ENCODE results near the gene DIS3L2. TPM values are rescaled to one million over a fixed set of nuclear protein-coding genes. Genes with fewer than 3 reads are reported as not detected.
A peak's percentile ranks its signal among the peaks of the same experiment; 100 is the strongest.
"Not testable (repeated sequence)": the region's sequence is repeated elsewhere in the genome, so short reads cannot be mapped to it uniquely, and the experiment has no call there.

DIS3L2 gene
- total and polyA plus RNA-seq, 8 donors, result 25.2 to 43.4 (median 36.3) TPM

DNA sequence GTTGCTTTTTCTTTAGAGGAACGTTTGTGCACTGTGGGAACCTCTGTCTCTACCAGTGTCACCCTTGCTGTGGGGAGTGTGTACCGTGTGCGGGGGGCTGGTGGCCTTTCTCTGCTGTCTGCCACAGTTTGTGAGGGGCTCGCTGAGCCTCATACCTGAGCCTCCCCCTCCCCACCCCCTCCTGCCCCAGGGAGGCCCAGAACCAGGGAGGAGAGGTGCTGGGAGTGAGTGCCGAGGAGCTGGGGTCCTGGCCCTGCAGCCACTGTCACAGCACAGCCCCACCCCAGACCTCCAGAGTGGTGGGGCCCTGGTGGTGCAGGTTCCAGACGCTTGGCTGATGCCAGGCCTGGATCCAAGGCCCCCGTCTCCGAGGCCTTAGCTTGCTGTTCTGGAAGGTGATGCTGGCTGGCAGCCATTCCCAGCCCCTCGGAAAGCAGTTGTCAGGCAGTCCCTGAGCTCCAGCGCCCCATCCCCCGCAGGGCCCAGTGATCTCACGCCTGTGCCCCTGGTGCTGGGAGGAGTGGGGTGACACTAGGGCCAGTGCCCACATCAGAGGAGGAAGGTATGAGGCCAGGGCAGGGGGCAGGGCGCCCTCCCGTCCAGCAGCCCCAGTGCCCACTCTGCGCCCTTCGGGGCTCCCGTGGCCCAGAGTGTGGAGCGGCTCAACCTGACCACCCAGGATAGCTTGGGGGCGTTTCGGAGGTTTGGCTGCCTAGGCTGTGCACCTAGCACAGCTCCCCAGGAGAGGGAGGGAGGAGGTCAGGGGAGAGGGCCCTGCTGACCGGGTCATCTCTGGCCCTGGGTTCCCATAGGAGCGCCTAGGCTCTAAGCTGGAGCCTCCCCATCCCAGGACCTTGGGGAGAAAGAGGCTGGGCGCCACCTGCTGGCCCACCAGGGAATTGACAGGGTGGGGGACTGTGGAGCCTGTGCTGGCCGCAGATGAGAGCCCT is 364.1 kb downstream of the DIS3L2 start:
- ATAC-seq (peak; percentile 88), DNase-seq (peak in 3 of 4 donors; percentile 31 to 93 (median 61))
- no peak overlapping the region for H3K27ac ChIP-seq

DNA sequence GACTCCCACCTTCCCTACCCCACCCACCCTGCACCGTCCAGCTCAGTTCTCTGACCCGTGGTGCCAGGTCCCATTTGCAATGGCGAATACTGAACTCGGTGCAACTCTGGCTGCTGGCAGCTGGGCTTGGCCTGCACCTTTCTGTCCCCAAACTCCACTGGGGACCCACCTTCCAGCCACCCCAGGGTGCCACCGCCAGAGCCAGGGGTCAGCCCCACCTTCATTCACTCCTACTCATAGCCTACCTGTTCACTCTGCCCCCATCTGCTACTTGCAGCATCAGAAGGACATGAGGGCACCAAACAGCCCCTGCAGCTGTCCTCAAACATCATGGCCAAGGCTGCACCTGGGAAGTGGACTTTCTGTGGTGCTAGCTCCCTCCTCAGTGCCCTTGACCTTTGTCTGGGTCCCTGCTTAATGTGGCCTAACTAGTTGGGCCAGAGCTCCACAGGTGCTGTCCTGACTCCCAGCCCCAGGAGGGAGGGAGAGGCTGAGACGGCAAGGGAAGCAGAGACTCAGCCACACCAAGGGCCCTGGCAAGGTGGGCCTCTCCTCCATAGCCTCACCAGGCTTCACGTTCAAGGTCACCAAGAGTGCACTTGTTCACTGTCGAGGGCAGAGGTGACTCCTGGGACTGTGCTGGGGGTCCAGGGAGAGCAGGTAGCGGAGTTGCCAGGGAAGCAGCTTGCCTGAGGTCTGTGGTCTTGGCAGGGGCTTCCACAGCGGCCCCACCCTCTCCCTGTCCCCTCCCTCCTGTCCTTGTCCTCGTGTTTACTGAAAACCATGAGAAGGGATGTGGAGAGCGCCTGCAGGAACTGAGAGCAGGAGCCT is 365.0 kb downstream of the DIS3L2 start:
- H3K36me3 ChIP-seq, H3K4me3 ChIP-seq, H3K9me3 ChIP-seq, H3K27me3 ChIP-seq, ATAC-seq, H3K4me1 ChIP-seq, H3K27ac ChIP-seq: not testable (repeated sequence)
- TF ChIP-seq, protein P1, sequence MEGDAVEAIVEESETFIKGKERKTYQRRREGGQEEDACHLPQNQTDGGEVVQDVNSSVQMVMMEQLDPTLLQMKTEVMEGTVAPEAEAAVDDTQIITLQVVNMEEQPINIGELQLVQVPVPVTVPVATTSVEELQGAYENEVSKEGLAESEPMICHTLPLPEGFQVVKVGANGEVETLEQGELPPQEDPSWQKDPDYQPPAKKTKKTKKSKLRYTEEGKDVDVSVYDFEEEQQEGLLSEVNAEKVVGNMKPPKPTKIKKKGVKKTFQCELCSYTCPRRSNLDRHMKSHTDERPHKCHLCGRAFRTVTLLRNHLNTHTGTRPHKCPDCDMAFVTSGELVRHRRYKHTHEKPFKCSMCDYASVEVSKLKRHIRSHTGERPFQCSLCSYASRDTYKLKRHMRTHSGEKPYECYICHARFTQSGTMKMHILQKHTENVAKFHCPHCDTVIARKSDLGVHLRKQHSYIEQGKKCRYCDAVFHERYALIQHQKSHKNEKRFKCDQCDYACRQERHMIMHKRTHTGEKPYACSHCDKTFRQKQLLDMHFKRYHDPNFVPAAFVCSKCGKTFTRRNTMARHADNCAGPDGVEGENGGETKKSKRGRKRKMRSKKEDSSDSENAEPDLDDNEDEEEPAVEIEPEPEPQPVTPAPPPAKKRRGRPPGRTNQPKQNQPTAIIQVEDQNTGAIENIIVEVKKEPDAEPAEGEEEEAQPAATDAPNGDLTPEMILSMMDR (IDR thresholded peaks at IDR 0.05), result peak; percentile 31 to 80
- intact Hi-C loops (cut with DNase I), result loop anchor here (5.0 to 10.0 kb wide), 2 partner anchors 402 to 404 kb away; partner anchors contain the start of gene NPPC (in 1 of the 2)
- peak in 1 of 4 donors; percentile 29 for DNase-seq

More for the DNA sequence above, 364.1 kb downstream of the DIS3L2 start:
- H3K4me1 ChIP-seq, result peaks cover 0 to 3% of the 10 kb centered on the region in 2 donors
- no peaks in the 10 kb centered on the region for H3K36me3 ChIP-seq
- H3K27me3 ChIP-seq, result no peaks in the 10 kb centered on the region
- intact Hi-C loops (cut with DNase I), result loop anchor here (5.0 to 10.0 kb wide), 2 partner anchors 401 to 403 kb away; partner anchors contain the start of gene NPPC (in 1 of the 2)
- TF ChIP-seq, protein P1 (IDR thresholded peaks at IDR 0.05), result peak; percentile 68 to 88
- H3K9me3 ChIP-seq, result no peaks in the 10 kb centered on the region
- no peak overlapping the region for H3K4me3 ChIP-seq

DNA sequence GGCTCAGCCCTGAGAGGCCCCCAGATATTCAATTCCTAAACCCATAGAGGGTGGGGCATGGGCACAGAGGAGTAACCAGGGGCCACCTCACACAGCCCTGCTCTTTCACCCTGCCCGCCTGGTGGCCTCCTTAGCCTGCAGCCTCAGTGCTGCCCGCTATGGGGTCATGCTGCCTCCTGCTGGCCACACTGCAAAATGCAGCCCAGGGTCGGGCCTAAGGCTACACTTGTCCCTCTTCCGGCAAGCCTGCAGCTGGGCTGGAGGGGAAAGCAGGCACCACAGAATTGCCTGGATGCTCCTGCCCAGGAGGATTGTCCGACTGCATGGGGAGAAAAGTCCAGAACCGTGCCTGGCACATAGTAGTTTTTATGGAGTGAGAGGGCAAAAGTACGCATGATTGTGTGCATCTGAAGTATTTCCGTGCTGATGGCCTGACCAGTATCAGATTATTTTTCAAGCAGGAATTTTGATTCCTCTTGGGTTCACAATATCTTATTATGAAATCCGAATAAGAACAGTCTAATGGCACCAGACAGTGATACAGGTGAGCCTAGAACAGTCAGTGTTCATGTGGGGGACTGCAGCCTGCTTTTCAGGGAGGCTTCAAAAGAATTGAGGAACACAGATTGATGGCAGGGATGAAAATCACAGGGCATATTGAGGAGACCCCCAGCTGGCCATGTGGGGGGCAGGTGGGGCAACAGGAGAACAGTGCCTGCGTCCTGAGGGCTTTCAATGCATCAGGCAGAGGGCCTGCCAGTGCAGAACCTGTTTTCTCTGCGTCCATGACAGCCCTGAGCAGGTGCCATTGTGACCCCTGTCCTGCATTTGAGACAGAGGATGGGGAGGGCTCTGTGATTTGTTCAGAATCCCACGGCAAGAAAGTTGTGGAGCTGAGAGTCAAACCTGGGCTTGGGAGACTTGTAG is 365.9 kb downstream of the DIS3L2 start:
- no peak overlapping the region for H3K27ac ChIP-seq
- no peaks in the 10 kb centered on the region for H3K36me3 ChIP-seq
- ATAC-seq (peak; percentile 84), DNase-seq (peak; percentile 17 to 94 (median 66))
- TF ChIP-seq, protein P1 (IDR thresholded peaks at IDR 0.05), result peak; percentile 81 to 89
- H3K27me3 ChIP-seq, result no peaks in the 10 kb centered on the region
- no peaks in the 10 kb centered on the region for H3K9me3 ChIP-seq
- H3K4me1 ChIP-seq, result peaks cover 0 to 3% of the 10 kb centered on the region in 2 donors
- H3K4me3 ChIP-seq, result no peak overlapping the region
- intact Hi-C loops (cut with DNase I), result loop anchor here (5.0 to 10.0 kb wide), 2 partner anchors 403 to 405 kb away; partner anchors contain the start of gene NPPC (in 1 of the 2)

DNA sequence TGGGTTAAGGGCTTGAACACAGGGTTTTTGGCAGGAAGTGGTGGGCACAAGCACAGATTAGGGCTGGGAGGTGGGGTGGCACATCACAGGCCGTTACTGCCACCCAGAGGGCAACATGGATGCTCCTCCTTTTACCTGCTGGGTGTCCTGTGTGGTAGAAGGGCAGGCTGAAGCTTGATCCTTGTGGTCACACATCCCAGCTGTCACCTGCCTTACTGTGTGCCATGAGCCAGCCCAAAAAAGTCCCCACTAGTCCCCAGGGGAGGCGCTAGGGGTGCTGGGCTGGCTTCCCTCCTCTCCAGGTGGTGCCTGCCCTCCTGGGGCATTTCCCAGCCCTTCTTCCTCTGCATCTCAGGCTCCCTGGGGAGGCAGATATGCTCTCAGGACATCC is 366.5 kb downstream of the DIS3L2 start:
- peaks cover 0 to 3% of the 10 kb centered on the region in 2 donors for H3K4me1 ChIP-seq
- DNase-seq (no peak), ATAC-seq (no peak)
- H3K27ac ChIP-seq, result no peak overlapping the region
- H3K9me3 ChIP-seq, result no peaks in the 10 kb centered on the region
- H3K36me3 ChIP-seq, result no peaks in the 10 kb centered on the region
- TF ChIP-seq, protein P1 (IDR thresholded peaks at IDR 0.05), result no peak
- intact Hi-C loops (cut with DNase I), result loop anchor here (5.0 to 10.0 kb wide), 2 partner anchors 403 to 406 kb away; partner anchors contain the start of gene NPPC (in 1 of the 2)
- H3K27me3 ChIP-seq, result no peaks in the 10 kb centered on the region
- no peak overlapping the region for H3K4me3 ChIP-seq
